OCI-LY7 (cell line): Measurements from ENCODE around the gene AP1M1. TPM values are rescaled to one million over a fixed set of nuclear protein-coding genes. Genes with fewer than 3 reads are reported as not detected.

Experiments
- BruUV-seq: library from RNA; stranded (reverse); fragments of 400-500 nt; replicated peaks from 2 replicates; lab custom pipeline; 2021; lab: Mats Ljungman, UMichigan
- CTCF ChIA-PET: fragments of 300-600 bp; sonication (Branson Sonifier 250); formaldehyde crosslinking; loops from one replicate; lab custom pipeline; 2022; ENCODE audit warnings: antibody characterized with exemption; ENCODE audit not compliant: unreplicated experiment; lab: Charles Lee
- POLR2A ChIA-PET: fragments of 300-600 bp; sonication (Branson Sonifier 250); formaldehyde crosslinking; loops from one replicate; lab custom pipeline; 2022; ENCODE audit warnings: antibody characterized with exemption; lab: Charles Lee
- DNase-seq: peaks from one replicate; pipeline ENCODE4 v3.0.0-alpha.2; 2015; ENCODE audit warnings: low spot score
- H2AFZ ChIP-seq: fragments of 200-600 bp; sonication (generic), shearing (Covaris generic); 2 replicates; pipeline ENCODE4 v1.6.1; 2014; ENCODE audit warnings: mild to moderate bottlenecking, antibody characterized with exemption, low read length, moderate library complexity
- H3K27ac ChIP-seq: fragments of 200-600 bp; sonication (generic); 2 replicates; pipeline ENCODE4 v1.5.1; 2014; ENCODE audit warnings: mixed run types, low read depth, mild to moderate bottlenecking, moderate library complexity, low read length, inconsistent platforms; ENCODE audit not compliant: poor library complexity, severe bottlenecking
- H3K36me3 ChIP-seq: fragments of 200-600 bp; sonication (generic); 2 replicates; pipeline ENCODE4 v1.6.1; 2014; ENCODE audit warnings: mild to moderate bottlenecking, antibody characterized with exemption, low read length, moderate library complexity, mixed read lengths; ENCODE audit not compliant: insufficient read depth
- H3K4me1 ChIP-seq: fragments of 200-600 bp; sonication (generic); 2 replicates; pipeline ENCODE4 v1.5.1; 2014; ENCODE audit warnings: mild to moderate bottlenecking, low read length; ENCODE audit not compliant: insufficient read depth, poor library complexity, severe bottlenecking
- H3K4me2 ChIP-seq: fragments of 200-600 bp; sonication (generic); 2 replicates; pipeline ENCODE4 v1.6.1; 2014; ENCODE audit warnings: mild to moderate bottlenecking, low read length
- H3K4me3 ChIP-seq: fragments of 200-600 bp; sonication (generic); 2 replicates; pipeline ENCODE4 v1.5.1; 2014; ENCODE audit warnings: mild to moderate bottlenecking, low read depth, low read length; ENCODE audit not compliant: poor library complexity, severe bottlenecking
- H3K79me2 ChIP-seq: fragments of 200-600 bp; sonication (generic); 2 replicates; pipeline ENCODE4 v1.6.1; 2016; ENCODE audit warnings: low read depth, mild to moderate bottlenecking, low read length, moderate library complexity, mixed read lengths; ENCODE audit not compliant: insufficient read depth
- H3K9me2 ChIP-seq: fragments of 200-600 bp; sonication (generic); 2 replicates; pipeline ENCODE4 v1.6.1; 2016; ENCODE audit warnings: mild to moderate bottlenecking, low read length, mixed read lengths; ENCODE audit not compliant: insufficient read depth
- H3K9me3 ChIP-seq: fragments of 200-600 bp; sonication (generic); 2 replicates; pipeline ENCODE4 v1.6.1; 2014; ENCODE audit warnings: mild to moderate bottlenecking, mixed run types, low read length, mixed read lengths
- H4K20me1 ChIP-seq: fragments of 200-600 bp; sonication (generic); 2 replicates; pipeline ENCODE4 v1.6.1; 2014; ENCODE audit warnings: mild to moderate bottlenecking, antibody characterized with exemption, low read length, moderate library complexity, mixed read lengths; ENCODE audit not compliant: insufficient read depth
- CTCF ChIP-seq: fragments of 200-600 bp; sonication (generic); conservative IDR thresholded peaks from 2 replicates; pipeline ENCODE4 v1.5.1; 2014; ENCODE audit warnings: mild to moderate bottlenecking, antibody characterized with exemption, low read length, moderate library complexity, mixed read lengths
- EZH2phosphoT487 ChIP-seq: fragments of 200-600 bp; sonication (generic); IDR thresholded peaks from 2 replicates; pipeline ENCODE4 v1.6.1; 2018; ENCODE audit warnings: low read depth, borderline replicate concordance, mild to moderate bottlenecking, mixed run types, antibody characterized with exemption, low read length, moderate library complexity, mixed read lengths
- intact Hi-C: fragments of 100-400 bp; cut with micrococcal nuclease; formaldehyde crosslinking; loops from one replicate; pipeline ENCODE4 v1.10.0; 2022; ENCODE audit not compliant: unreplicated experiment
- total RNA-seq, 2 experiments: library from RNA; depleted of rRNA in 1 of 2; stranded (reverse); fragments of >200 nt in 1 of 2; shearing (Covaris generic) in 1 of 2; gene quantifications; 2 replicates each; pipeline ENCODE4 v1.2.3, GENCODE V29; 2014 to 2022

Gene AP1M1
- total RNA-seq, 2 experiments from 2014 or later: 92.9 to 94.6 TPM

GRCh38 chr19:16226184-16226591 lies 28.5 kb downstream of the AP1M1 start:
- TF ChIP-seq CTCF (no peak), EZH2phosphoT487 (no peak)
- Histone ChIP-seq H3K79me2 (no peaks in the 10 kb centered on the region), H4K20me1 (no peaks in the 10 kb centered on the region), H3K27ac (no peak overlapping the region), H3K36me3 (peaks cover 86% of the 10 kb centered on the region), H2AFZ (no peak overlapping the region), H3K4me1 (no peaks in the 10 kb centered on the region), H3K9me3 (peaks cover 7% of the 10 kb centered on the region), H3K4me3 (no peak overlapping the region), H3K9me2 (no peaks in the 10 kb centered on the region), H3K4me2 (no peak overlapping the region)
- DNase-seq: no peak
- no TSS peak for BruUV-seq
- ChIA-PET POLR2A (no interaction called here), CTCF (no interaction called here)
- intact Hi-C loops: no loop called here

- Histone ChIP-seq H3K79me2 (no peaks in the 10 kb centered on the region), H4K20me1 (no peaks in the 10 kb centered on the region), H3K4me1 (no peaks in the 10 kb centered on the region)
Measured at GRCh38 chr19:16226878-16227836, 29.4 kb downstream of the AP1M1 start.

More at GRCh38 chr19:16226878-16227836, 29.4 kb downstream of the AP1M1 start:
- DNase-seq: no peak
- Histone ChIP-seq H3K9me3 (no peaks in the 10 kb centered on the region), H3K27ac (no peak overlapping the region), H2AFZ (no peak overlapping the region), H3K4me2 (no peak overlapping the region), H3K36me3 (peaks cover 85% of the 10 kb centered on the region), H3K4me3 (no peak overlapping the region), H3K9me2 (no peaks in the 10 kb centered on the region)
- no TSS peak for BruUV-seq
- POLR2A ChIA-PET: no interaction called here
- TF ChIP-seq EZH2phosphoT487 (no peak), CTCF (no peak)
- intact Hi-C loops: no loop called here
- CTCF ChIA-PET: no interaction called here
